ENCODE data around the gene GALNT10.

GRCh38 chr5:154464438-154464837 is 273.9 kb downstream of the GALNT10 start:
- TF ChIP-seq CTCF (IDR thresholded peaks at IDR 0.05): no peak
- TF ChIP-seq ZFX (IDR thresholded peaks at IDR 0.05; ENCODE audit: borderline replicate concordance): no peak
